ENCODE results near the gene C5orf22. TPM values are rescaled to one million over a fixed set of nuclear protein-coding genes. Genes with fewer than 3 reads are reported as not detected.

The C5orf22 gene
- total RNA-seq, 1 experiment from 2014 or later, result 40.6 TPM

- POLR2A ChIA-PET, result interaction anchor here (0.6 kb wide), 1 partner anchor 39 kb away, joined by 3 read pairs; the partner anchor contains the start of genes C5orf22 and DROSHA
- no peaks in the 10 kb centered on the region for H3K27me3 Mint-ChIP-seq (ENCODE audit: low read depth)
- ATAC-seq, result peak; percentile 41; the same call in 1 of the 2 replicates
- H3K27ac Mint-ChIP-seq, result peak overlapping the region; percentile 71
- no peaks in the 10 kb centered on the region for H3K9me3 Mint-ChIP-seq
- DNase-seq (ENCODE audit: low spot score), result peak; percentile 14
- H3K4me1 Mint-ChIP-seq, result peaks cover 38% of the 10 kb centered on the region
- CTCF ChIA-PET, result interaction anchor here (0.6 kb wide), 1 partner anchor 28 kb away, joined by 5 read pairs; no protein-coding TSS in a partner anchor
- no peak for TF ChIP-seq TEAD4 (CRISPR knock-in tag; IDR thresholded peaks at IDR 0.05)
- TF ChIP-seq, protein P1, sequence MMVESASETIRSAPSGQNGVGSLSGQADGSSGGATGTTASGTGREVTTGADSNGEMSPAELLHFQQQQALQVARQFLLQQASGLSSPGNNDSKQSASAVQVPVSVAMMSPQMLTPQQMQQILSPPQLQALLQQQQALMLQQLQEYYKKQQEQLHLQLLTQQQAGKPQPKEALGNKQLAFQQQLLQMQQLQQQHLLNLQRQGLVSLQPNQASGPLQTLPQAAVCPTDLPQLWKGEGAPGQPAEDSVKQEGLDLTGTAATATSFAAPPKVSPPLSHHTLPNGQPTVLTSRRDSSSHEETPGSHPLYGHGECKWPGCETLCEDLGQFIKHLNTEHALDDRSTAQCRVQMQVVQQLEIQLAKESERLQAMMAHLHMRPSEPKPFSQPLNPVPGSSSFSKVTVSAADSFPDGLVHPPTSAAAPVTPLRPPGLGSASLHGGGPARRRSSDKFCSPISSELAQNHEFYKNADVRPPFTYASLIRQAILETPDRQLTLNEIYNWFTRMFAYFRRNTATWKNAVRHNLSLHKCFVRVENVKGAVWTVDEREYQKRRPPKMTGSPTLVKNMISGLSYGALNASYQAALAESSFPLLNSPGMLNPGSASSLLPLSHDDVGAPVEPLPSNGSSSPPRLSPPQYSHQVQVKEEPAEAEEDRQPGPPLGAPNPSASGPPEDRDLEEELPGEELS (CRISPR knock-in tag; IDR thresholded peaks at IDR 0.05), result peak; percentile 25; the same call in 1 of the 2 replicates
- peaks cover 61% of the 10 kb centered on the region for H3K36me3 Mint-ChIP-seq
- H3K4me3 Mint-ChIP-seq, result no peak overlapping the region
These were observed 39.2 kb upstream of the C5orf22 start for GRCh38 chr5:31492869-31493268.

DNA sequence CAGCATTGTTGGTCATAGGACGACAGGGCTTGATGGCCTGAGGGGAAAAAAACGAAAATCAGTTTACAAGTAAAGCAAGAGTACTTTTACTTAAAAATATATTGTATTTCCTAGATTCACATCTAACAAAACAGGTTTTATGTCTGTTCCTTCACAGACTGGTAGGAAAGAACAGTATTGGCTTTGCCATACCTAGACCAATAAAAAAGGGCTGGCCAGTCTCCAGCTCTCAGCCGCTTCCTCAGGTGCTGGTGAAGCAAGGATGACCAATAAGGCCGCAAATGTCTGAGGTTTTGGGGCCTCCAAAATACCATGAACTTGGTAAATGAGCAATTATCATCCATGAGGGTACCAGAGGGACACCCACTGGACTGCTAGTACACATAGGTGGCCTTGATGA is 36.8 kb upstream of the C5orf22 start:
- Mint-ChIP-seq H3K9me3 (no peaks in the 10 kb centered on the region), H3K27me3 (ENCODE audit: low read depth) (no peaks in the 10 kb centered on the region), H3K4me1 (peaks cover 36% of the 10 kb centered on the region), H3K36me3 (peaks cover 66% of the 10 kb centered on the region), H3K4me3 (no peak overlapping the region), H3K27ac (peak overlapping the region; percentile 54; the same call in 1 of the 2 replicates)
- TF ChIP-seq, protein P2, sequence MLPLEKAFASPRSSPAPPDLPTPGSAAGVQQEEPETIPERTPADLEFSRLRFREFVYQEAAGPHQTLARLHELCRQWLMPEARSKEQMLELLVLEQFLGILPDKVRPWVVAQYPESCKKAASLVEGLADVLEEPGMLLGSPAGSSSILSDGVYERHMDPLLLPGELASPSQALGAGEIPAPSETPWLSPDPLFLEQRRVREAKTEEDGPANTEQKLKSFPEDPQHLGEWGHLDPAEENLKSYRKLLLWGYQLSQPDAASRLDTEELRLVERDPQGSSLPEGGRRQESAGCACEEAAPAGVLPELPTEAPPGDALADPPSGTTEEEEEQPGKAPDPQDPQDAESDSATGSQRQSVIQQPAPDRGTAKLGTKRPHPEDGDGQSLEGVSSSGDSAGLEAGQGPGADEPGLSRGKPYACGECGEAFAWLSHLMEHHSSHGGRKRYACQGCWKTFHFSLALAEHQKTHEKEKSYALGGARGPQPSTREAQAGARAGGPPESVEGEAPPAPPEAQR (CRISPR knock-in tag; IDR thresholded peaks at IDR 0.05), result no peak
- TF ChIP-seq RELA (CRISPR knock-in tag; IDR thresholded peaks at IDR 0.05; ENCODE audit: borderline replicate concordance) (no peak), RORB (CRISPR knock-in tag; IDR thresholded peaks at IDR 0.05) (no peak), MXD4 (CRISPR knock-in tag; IDR thresholded peaks at IDR 0.05; ENCODE audit: borderline replicate concordance) (no peak), SOX15 (CRISPR knock-in tag; IDR thresholded peaks at IDR 0.05) (no peak), AR (CRISPR knock-in tag; IDR thresholded peaks at IDR 0.05) (no peak), TCF7 (CRISPR knock-in tag; IDR thresholded peaks at IDR 0.05; ENCODE audit: low read depth) (no peak), ELF4 (CRISPR knock-in tag; IDR thresholded peaks at IDR 0.05; ENCODE audit: low read depth) (no peak), ZNF425 (CRISPR knock-in tag; conservative IDR thresholded peaks at IDR 0.05) (no peak), FOXP1 (CRISPR knock-in tag; IDR thresholded peaks at IDR 0.05; ENCODE audit: borderline replicate concordance) (no peak), NFYB (CRISPR knock-in tag; conservative IDR thresholded peaks at IDR 0.05; ENCODE audit: low read depth) (no peak), GTF2I (CRISPR knock-in tag; conservative IDR thresholded peaks at IDR 0.05) (no peak)
- TF ChIP-seq, protein P3, sequence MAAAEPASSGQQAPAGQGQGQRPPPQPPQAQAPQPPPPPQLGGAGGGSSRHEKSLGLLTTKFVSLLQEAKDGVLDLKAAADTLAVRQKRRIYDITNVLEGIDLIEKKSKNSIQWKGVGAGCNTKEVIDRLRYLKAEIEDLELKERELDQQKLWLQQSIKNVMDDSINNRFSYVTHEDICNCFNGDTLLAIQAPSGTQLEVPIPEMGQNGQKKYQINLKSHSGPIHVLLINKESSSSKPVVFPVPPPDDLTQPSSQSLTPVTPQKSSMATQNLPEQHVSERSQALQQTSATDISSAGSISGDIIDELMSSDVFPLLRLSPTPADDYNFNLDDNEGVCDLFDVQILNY (CRISPR knock-in tag; IDR thresholded peaks at IDR 0.05), result no peak
- TF ChIP-seq, protein P4, sequence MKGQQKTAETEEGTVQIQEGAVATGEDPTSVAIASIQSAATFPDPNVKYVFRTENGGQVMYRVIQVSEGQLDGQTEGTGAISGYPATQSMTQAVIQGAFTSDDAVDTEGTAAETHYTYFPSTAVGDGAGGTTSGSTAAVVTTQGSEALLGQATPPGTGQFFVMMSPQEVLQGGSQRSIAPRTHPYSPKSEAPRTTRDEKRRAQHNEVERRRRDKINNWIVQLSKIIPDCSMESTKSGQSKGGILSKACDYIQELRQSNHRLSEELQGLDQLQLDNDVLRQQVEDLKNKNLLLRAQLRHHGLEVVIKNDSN (CRISPR knock-in tag; IDR thresholded peaks at IDR 0.05), result no peak
- TF ChIP-seq, protein P5, sequence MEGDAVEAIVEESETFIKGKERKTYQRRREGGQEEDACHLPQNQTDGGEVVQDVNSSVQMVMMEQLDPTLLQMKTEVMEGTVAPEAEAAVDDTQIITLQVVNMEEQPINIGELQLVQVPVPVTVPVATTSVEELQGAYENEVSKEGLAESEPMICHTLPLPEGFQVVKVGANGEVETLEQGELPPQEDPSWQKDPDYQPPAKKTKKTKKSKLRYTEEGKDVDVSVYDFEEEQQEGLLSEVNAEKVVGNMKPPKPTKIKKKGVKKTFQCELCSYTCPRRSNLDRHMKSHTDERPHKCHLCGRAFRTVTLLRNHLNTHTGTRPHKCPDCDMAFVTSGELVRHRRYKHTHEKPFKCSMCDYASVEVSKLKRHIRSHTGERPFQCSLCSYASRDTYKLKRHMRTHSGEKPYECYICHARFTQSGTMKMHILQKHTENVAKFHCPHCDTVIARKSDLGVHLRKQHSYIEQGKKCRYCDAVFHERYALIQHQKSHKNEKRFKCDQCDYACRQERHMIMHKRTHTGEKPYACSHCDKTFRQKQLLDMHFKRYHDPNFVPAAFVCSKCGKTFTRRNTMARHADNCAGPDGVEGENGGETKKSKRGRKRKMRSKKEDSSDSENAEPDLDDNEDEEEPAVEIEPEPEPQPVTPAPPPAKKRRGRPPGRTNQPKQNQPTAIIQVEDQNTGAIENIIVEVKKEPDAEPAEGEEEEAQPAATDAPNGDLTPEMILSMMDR (IDR thresholded peaks at IDR 0.05), result no peak
- DNase-seq (ENCODE audit: low spot score) (no peak), ATAC-seq (no peak)
- POLR2A ChIA-PET, result no interaction called here
- CTCF ChIA-PET, result no interaction called here
